Measurements from ENCODE around the gene RNF130.

The RNF130 gene

DNA sequence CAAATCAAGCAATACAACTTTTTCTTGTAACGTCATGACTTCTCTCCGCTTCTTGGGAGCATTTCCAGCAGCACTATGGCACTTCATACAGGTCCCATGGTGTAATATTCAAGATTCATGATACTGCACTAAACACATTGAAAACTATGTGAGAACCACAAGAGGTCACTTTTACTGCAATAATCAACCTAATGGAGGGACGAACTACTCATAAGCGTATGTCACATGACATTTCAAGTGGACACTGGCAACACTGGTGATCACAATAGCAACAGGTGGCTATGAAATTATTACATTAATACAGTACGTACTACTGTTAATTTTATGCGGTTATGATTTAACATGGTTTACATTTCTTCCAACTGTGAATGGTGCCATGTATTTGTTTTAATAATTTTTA, 85.2 kb downstream of the RNF130 start:
- CTCF ChIA-PET, result no interaction called here
- POLR2A ChIA-PET, result no interaction called here
- Histone ChIP-seq H3K36me3 (ENCODE audit: control insufficient read depth in 2 of 2, insufficient read depth in 1 of 2, low read length in 2 of 2) (no peaks in the 10 kb centered on the region), H3K27ac (ENCODE audit: extremely low read depth, low read depth, low read length) (no peak overlapping the region), H3K4me1 (ENCODE audit: control insufficient read depth, insufficient read depth, low read length) (no peaks in the 10 kb centered on the region), H3K4me3 (ENCODE audit: low read depth, low read length) (no peak overlapping the region), H3K9me3 (ENCODE audit: control insufficient read depth, insufficient read depth, low read depth, low read length) (no peaks in the 10 kb centered on the region)
- TF ChIP-seq, protein P1, sequence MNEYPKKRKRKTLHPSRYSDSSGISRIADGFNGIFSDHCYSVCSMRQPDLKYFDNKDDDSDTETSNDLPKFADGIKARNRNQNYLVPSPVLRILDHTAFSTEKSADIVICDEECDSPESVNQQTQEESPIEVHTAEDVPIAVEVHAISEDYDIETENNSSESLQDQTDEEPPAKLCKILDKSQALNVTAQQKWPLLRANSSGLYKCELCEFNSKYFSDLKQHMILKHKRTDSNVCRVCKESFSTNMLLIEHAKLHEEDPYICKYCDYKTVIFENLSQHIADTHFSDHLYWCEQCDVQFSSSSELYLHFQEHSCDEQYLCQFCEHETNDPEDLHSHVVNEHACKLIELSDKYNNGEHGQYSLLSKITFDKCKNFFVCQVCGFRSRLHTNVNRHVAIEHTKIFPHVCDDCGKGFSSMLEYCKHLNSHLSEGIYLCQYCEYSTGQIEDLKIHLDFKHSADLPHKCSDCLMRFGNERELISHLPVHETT (tag by site-specific recombination; IDR thresholded peaks at IDR 0.05), result no peak
- TF ChIP-seq SCRT2 (tag by site-specific recombination; IDR thresholded peaks at IDR 0.05), result peak; percentile 78
- TF ChIP-seq ZNF266 (tag by site-specific recombination; IDR thresholded peaks at IDR 0.05; ENCODE audit: low read depth), result no peak
- 0 out of 2 replicates have a peak, but pooled peaks have one; percentile 19 for TF ChIP-seq SCRT1 (tag by site-specific recombination; IDR thresholded peaks at IDR 0.05; ENCODE audit: borderline replicate concordance)

DNA sequence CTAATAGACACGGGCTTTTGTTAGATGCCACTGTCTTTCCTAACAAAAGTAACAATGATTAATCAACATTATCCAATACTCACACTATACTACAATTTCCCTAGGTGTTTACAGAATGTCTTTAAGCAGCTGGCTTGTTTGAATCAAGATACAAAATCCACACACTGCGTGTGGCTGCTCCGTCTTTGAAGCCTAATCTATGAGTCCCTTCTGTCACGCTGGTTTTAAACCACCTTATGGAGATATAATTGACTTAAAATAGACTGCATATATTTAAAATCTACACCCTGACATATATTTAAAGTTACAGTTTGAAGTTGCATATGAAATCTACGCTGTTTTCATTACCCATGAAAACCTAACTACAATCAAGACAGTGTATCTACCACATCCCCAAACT, 89.9 kb downstream of the RNF130 start:
- Histone ChIP-seq H3K27ac (ENCODE audit: extremely low read depth, low read depth, low read length) (no peak overlapping the region), H3K4me1 (ENCODE audit: control insufficient read depth, insufficient read depth, low read length) (no peaks in the 10 kb centered on the region), H3K4me3 (ENCODE audit: low read depth, low read length) (no peak overlapping the region), H3K36me3 (ENCODE audit: control insufficient read depth in 2 of 2, insufficient read depth in 1 of 2, low read length in 2 of 2) (peaks cover 6 to 33% of the 10 kb centered on the region in 2 experiments; a peak in 2 of 3 replicates), H3K9me3 (ENCODE audit: control insufficient read depth, insufficient read depth, low read depth, low read length) (no peaks in the 10 kb centered on the region)
- ChIA-PET CTCF (no interaction called here), POLR2A (no interaction called here)
- TF ChIP-seq, protein P2, sequence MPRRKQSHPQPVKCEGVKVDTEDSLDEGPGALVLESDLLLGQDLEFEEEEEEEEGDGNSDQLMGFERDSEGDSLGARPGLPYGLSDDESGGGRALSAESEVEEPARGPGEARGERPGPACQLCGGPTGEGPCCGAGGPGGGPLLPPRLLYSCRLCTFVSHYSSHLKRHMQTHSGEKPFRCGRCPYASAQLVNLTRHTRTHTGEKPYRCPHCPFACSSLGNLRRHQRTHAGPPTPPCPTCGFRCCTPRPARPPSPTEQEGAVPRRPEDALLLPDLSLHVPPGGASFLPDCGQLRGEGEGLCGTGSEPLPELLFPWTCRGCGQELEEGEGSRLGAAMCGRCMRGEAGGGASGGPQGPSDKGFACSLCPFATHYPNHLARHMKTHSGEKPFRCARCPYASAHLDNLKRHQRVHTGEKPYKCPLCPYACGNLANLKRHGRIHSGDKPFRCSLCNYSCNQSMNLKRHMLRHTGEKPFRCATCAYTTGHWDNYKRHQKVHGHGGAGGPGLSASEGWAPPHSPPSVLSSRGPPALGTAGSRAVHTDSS (tag by site-specific recombination; IDR thresholded peaks at IDR 0.05), result no peak
- TF ChIP-seq, protein P3, sequence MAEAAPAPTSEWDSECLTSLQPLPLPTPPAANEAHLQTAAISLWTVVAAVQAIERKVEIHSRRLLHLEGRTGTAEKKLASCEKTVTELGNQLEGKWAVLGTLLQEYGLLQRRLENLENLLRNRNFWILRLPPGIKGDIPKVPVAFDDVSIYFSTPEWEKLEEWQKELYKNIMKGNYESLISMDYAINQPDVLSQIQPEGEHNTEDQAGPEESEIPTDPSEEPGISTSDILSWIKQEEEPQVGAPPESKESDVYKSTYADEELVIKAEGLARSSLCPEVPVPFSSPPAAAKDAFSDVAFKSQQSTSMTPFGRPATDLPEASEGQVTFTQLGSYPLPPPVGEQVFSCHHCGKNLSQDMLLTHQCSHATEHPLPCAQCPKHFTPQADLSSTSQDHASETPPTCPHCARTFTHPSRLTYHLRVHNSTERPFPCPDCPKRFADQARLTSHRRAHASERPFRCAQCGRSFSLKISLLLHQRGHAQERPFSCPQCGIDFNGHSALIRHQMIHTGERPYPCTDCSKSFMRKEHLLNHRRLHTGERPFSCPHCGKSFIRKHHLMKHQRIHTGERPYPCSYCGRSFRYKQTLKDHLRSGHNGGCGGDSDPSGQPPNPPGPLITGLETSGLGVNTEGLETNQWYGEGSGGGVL (tag by site-specific recombination; IDR thresholded peaks at IDR 0.05), result no peak
- TF ChIP-seq, protein P4, sequence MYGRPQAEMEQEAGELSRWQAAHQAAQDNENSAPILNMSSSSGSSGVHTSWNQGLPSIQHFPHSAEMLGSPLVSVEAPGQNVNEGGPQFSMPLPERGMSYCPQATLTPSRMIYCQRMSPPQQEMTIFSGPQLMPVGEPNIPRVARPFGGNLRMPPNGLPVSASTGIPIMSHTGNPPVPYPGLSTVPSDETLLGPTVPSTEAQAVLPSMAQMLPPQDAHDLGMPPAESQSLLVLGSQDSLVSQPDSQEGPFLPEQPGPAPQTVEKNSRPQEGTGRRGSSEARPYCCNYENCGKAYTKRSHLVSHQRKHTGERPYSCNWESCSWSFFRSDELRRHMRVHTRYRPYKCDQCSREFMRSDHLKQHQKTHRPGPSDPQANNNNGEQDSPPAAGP (tag by site-specific recombination; IDR thresholded peaks at IDR 0.05), result no peak
- TF ChIP-seq ZNF266 (tag by site-specific recombination; IDR thresholded peaks at IDR 0.05; ENCODE audit: low read depth) (no peak), ZNF23 (tag by site-specific recombination; IDR thresholded peaks at IDR 0.05; ENCODE audit: borderline replicate concordance) (no peak), ZFHX2 (tag by site-specific recombination; conservative IDR thresholded peaks at IDR 0.05) (no peak), ZNF768 (tag by site-specific recombination; IDR thresholded peaks at IDR 0.05) (no peak), ZNF561 (tag by site-specific recombination; IDR thresholded peaks at IDR 0.05; ENCODE audit: borderline replicate concordance) (no peak), ZNF157 (tag by site-specific recombination; IDR thresholded peaks at IDR 0.05) (no peak), ZBTB8A (tag by site-specific recombination; IDR thresholded peaks at IDR 0.05) (no peak)
- TF ChIP-seq, protein P5, sequence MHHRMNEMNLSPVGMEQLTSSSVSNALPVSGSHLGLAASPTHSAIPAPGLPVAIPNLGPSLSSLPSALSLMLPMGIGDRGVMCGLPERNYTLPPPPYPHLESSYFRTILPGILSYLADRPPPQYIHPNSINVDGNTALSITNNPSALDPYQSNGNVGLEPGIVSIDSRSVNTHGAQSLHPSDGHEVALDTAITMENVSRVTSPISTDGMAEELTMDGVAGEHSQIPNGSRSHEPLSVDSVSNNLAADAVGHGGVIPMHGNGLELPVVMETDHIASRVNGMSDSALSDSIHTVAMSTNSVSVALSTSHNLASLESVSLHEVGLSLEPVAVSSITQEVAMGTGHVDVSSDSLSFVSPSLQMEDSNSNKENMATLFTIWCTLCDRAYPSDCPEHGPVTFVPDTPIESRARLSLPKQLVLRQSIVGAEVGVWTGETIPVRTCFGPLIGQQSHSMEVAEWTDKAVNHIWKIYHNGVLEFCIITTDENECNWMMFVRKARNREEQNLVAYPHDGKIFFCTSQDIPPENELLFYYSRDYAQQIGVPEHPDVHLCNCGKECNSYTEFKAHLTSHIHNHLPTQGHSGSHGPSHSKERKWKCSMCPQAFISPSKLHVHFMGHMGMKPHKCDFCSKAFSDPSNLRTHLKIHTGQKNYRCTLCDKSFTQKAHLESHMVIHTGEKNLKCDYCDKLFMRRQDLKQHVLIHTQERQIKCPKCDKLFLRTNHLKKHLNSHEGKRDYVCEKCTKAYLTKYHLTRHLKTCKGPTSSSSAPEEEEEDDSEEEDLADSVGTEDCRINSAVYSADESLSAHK (tag by site-specific recombination; IDR thresholded peaks at IDR 0.05), result no peak
- TF ChIP-seq, protein P6, sequence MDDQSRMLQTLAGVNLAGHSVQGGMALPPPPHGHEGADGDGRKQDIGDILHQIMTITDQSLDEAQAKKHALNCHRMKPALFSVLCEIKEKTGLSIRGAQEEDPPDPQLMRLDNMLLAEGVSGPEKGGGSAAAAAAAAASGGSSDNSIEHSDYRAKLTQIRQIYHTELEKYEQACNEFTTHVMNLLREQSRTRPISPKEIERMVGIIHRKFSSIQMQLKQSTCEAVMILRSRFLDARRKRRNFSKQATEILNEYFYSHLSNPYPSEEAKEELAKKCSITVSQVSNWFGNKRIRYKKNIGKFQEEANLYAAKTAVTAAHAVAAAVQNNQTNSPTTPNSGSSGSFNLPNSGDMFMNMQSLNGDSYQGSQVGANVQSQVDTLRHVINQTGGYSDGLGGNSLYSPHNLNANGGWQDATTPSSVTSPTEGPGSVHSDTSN (CRISPR knock-in tag; IDR thresholded peaks at IDR 0.05), result no peak
- TF ChIP-seq, protein P7, sequence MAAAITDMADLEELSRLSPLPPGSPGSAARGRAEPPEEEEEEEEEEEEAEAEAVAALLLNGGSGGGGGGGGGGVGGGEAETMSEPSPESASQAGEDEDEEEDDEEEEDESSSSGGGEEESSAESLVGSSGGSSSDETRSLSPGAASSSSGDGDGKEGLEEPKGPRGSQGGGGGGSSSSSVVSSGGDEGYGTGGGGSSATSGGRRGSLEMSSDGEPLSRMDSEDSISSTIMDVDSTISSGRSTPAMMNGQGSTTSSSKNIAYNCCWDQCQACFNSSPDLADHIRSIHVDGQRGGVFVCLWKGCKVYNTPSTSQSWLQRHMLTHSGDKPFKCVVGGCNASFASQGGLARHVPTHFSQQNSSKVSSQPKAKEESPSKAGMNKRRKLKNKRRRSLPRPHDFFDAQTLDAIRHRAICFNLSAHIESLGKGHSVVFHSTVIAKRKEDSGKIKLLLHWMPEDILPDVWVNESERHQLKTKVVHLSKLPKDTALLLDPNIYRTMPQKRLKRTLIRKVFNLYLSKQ (tag by site-specific recombination; IDR thresholded peaks at IDR 0.05; ENCODE audit: borderline replicate concordance), result no peak

Data from HEK293 (cell line).